SKM-1 (cell line): ENCODE measurements around the gene NPC1.
"Not testable (repeated sequence)": the region's sequence is repeated elsewhere in the genome, so short reads cannot be mapped to it uniquely, and the experiment has no call there.

Experiments
- DNase-seq: peaks from one replicate; lab custom pipeline; 2025; ENCODE audit not compliant: unreplicated experiment; lab: John Stamatoyannopoulos, UW

NPC1 gene

DNA sequence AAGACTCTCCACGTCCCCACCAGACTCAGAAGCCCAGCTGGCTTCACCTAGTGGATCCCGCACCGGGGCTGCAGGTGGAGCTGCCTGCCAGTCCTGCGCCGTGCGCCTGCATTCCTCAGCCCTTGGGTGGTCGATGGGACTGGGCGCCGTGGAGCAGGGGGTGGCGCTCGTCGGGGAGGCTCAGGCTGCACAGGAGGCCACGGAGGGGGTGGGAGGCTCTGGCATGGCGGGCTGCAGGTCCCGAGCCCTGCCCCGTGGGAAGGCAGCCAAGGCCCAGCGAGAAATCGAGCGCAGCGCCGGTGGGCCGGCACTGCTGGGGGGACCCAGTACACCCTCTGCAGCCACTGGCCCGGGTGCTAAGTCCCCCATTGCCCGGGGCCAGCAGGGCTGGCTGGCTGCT, 8.8 kb downstream of the NPC1 start:
- DNase-seq = not testable (repeated sequence)

DNA sequence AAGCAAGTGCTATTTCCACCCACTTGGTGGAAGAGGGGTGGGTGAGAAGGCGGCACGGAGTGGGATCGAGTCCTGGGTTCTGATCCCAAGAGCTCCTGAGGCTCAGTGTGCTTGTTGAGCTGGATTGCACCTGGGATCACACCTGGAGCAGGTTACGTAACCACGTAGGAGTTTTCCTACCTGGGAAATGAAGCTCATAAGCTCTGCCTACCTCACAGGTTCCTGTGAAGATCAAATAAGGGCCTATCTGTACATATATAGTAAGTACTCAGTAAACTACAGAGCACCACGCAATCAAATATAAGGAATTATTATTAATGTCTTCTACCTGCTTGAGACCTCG, 11.0 kb downstream of the NPC1 start:
- DNase-seq = no peak

DNA sequence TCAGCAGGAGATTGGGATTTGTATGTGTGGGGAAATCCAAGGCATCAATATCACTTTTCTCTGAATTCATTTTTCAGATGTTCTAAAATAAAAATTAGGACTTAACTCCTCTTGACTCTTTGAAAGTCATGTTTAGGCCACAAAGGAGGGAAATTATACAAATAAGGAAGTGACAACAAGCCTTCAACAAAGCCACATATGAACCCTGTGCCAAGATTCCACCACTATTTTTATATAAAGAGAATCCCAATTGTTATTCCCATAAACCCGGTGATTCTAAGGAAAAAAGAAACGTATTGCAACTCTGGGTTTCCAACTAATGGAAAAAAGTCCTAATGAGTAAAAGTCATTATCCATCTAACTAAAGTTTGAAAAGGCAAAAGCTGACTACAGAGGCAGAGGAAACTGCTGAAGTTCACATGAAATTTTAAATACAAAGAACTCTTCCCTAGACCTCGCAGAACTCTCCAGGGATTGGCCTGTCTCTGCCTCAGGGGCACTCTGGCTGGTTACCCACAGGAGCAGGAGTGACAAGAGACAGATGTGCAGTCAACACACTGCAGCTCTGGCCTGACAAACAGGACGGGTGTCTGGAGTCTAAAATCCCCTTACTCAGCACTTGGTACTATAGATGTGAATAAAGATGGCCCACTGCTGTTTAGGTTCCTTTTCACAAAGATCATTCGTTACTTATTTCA, 11.5 kb downstream of the NPC1 start:
- no peak for DNase-seq

DNA sequence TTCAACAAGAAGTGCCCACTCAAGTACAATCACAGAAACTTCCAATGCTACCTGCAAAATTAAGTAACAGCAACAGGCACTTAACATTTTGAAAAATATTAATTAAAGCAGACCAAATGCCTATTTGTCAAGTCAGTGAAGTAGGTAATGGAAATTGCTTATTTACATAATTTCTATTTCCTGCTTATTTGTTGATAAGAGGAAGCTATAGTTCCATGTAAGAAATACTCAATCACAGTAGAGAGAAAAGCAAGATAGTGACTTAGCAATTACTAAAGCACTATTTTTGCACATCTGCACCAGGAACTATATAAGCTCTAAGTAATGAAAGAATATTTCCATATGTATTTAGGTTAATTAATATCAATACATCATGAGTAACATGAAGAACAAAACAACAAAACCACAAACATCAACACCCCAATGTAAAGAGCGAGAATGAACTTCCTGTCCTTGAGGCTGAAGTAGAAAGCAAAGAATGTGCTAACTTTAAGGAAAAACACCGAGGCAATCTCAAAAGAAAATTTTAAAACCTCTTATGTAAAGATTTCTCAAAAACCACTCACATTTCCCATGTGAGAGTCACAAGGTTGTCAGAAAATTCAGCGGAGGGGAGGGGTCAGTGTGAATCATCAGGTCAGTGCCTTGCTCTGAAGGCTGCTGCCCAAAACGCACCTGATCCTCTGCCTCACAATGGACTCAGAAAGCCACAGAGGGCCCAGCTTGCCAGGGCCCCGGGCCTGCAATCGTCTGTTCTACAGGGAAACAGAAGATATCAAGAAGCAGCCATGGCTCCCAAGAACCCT, 12.5 kb downstream of the NPC1 start:
- no peak for DNase-seq

DNA sequence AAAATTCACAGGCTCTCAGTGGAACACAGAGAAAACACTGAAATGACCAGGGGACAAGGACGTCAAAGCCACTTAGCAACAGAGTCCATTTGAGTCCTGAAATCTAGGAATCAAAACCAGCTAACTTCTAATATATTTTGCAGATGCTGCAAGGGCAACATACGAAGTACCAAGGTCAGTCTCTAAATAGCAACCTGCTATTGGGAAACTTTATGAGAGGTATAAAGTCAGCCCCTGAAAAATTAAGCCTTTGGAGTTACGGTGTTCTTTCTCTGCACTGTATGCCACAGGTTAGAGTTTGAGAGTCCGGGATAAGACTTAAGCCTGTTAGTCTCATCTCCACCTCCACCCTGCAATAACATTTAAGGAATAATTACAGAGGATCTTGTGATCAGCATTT, 13.3 kb downstream of the NPC1 start:
- DNase-seq = no peak

DNA sequence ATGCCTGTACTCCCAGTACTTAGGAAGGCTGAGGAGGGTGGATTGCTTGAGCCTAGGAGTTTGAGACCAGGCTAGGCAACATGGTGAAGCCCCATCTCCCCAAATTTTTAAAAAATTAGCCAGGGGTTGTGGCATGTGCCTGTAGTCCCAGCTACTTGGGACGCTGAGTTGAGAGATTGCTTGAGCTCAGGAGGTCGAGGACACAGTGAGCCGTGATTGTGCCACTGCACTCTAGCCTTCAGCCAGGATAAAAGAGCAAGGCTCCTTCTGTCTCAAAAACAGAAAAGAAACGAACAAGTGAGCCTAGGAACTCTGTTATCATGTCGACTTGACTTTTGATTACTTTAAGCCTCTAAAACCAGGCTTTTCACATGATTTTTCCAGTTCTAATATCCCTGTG, 13.7 kb downstream of the NPC1 start:
- no peak for DNase-seq

DNA sequence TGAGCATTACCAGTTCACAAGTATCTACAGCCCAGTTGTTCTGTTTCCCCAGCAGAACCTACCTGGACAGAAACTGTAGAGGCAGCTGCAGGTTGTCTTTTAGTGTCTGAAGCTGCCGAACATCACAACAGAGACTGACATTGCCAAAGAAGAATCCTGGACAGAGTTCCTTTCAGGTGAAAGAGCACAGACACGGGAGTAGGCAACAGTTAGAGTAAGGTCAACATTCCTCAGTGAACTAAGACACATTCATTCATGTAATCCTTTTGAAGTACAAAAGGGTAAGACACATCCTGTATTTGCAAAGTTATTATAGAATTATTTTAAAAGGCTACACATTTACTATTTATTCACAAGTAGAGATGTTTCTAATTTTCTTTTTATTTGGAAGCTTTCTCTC, 14.3 kb downstream of the NPC1 start:
- DNase-seq = no peak

DNA sequence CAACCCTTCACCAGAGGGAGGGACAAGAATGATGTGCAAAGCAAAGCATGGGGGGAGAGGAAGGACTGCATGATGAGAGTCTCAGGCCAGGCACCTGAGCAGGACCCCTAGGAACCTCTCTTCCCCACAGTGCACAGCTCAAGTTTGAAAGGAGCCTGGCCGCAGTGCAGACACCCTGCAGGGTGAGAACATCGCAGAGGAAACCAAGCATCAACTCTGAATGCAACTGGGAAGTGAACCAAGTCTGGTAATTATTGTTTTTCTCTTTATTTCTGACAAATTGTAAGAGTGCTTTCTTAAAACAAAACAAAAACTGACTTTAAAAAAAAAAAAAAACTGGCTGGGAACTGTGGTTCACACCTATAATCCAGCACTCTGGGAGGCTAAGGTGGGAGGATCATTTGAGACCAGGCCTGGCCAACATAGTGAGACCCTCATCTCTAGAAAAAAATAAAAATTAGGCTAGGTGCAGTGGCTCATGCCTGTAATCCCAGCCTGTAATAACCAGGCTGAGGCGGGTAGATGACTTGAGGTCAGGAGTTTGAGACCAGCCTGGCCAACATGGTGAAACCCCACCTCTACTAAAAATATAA, 15.3 kb downstream of the NPC1 start:
- no peak for DNase-seq

DNA sequence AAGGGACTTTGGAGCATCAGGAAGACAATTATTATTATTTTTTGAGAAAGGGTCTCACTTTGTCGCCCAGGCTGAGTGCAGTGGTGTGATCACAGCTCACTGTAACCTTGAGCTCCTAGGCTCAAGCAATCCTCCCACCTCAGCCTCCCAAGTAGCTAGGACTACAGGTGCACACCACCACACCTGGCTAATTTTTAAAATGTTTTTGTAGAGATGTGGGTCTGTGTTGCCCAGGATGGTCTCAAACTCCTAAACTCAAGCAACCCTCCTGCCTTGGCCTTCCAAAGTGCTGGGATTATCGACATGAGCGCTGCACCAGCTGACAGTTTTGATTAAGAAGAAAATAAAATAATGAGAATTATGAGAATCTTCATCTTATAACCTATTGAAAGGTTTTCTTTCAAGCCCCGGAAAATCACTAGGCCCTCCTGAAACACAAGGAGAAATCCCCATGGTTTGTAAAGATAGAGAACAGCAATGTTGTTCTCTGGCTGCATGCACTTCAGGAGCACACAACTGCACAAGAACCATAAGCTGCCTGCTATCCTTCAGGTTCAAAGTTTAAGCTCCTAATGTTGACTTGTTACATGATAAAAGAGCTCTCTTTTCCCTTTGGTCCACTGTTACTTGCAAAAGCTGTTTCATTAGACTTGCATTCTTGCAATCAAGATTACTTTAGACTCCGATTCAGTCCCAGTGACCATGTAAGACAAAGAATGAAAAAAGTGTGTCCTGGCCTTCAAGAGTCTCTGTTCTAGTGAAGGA, 16.8 kb downstream of the NPC1 start:
- no peak for DNase-seq

DNA sequence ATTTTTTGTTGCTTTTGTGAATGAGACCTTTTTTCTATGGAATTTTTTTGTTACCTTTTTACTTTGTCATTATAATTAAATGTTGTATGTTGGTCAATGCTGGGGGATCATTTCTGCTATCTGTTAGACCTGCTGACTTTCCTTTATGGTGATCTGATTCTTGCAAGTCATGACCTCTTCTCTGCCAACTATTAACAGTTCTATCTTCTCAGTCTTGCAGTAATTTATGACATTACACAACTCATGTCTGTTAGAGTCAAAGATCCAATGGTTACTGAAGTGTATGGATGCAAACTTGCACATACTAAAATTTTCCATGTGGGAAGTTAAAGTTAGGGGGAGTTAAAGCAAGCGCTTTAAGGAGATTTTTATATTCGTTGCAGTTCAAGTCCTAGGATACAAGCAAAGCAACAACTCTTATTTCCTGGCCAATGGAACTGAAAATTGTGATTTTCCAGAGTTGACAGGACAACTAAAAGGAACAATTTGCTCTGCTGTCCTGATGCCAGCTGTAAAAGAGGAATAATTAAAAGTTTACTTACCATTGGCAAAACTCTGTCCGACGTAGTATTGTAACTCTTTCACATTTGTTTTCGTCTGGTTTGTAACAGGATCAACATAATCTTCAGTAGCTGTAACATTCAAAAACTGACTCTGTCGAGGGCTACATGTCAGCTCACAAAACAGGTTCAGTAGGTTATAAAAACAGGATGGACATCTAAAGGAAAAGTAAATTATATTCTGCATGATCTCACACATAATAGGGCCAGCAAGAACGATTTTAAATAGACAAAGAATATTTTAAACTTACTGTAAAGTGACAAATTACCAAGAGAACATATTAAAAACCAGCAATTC, 17.8 kb downstream of the NPC1 start:
- no peak for DNase-seq

DNA sequence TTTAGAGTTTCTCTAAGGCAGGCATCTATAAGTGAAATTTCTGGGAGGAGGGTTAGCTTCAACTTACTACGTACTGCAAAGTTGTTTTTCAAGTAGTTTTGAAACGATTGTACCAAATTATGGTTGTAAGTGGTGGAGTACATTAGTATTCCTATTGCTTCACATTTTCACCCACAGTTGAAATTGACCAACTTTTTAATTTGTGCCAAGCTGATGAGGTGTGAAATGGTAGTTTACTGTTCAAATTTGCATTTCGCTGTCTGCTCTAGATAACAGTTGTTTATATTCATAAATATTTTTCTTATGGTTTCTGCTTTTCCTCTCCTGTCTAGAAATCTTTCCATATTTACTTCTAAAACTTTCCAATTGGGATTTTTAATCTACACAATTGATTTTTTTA, 18.6 kb downstream of the NPC1 start:
- no peak for DNase-seq

DNA sequence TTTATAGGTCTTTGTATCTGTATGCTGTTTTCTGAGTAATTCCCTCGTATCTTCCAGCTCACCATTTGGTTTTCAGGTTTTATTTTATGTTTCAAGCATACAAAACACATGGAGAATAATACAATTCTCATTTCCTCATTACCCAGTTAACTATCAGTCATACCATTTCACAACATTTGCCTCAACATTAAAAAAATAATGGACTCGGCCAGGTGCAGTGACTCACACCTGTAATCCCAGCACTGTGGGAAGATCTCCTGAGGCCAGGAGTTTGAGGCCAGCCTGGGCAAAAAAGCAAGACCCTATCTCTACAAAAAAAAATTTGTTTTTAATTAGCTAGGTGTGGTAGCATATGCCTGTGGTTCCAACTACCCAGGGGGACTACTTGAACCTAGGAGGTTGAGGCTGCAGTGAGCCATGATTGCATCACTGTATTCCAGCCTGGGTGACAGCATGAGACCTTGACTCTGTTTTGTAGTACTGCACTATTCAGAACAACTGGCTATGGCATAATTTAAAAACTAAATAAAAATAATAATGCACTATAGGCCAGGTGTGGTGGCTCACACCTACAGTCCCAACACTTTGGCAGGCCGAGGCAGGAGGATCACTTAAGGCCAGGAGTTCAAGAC, 20.3 kb downstream of the NPC1 start:
- DNase-seq = no peak

DNA sequence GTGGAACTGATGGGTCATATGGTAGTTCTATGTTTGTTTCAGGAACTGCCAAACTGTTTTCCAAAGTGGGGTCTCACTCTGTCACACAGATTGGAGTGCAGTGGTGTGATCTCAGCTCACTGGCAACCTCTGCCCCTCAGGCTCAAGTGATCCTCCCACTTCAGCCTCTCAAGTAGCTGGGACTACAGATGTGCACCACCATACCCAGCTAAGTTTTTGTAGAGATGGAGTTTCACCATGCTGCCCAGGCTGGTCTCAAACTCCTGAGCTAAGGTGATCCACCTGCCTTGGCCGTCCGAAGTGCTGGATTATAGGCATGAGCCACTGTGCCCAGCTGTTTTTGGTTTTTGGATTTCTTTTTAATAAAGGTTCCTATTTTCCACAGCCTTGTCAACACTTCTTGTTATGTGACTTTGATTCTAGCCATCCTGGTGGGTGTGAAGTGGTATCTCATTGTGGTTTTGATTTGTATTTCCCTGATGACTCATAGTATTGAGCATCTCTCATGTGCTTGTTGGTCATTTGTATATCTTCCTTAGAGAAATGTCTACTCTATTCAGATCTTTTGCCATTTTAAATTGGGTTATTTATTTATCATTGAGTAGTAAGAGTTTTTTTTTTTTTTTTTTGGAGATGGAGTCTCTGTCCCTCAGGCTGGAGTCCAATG, 22.8 kb downstream of the NPC1 start:
- no peak for DNase-seq

DNA sequence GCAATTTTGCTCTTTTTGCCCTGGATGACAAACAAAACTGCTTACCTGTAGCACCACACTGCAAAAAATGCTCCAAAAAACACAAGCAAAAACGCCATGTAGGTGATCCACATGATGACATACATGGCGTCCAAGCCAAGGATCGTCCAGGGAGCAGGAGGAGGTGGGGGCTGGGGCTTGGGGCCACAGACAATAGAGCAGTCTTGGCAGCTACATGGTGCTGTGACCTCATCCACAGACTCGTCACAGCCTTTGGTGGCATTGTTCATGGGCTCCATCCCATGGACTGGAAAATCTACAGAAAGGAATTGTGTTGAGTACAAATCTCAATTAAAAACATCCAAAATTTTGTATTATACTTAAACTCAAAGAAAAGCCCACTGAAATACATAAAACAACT, 26.1 kb downstream of the NPC1 start:
- DNase-seq = no peak

DNA sequence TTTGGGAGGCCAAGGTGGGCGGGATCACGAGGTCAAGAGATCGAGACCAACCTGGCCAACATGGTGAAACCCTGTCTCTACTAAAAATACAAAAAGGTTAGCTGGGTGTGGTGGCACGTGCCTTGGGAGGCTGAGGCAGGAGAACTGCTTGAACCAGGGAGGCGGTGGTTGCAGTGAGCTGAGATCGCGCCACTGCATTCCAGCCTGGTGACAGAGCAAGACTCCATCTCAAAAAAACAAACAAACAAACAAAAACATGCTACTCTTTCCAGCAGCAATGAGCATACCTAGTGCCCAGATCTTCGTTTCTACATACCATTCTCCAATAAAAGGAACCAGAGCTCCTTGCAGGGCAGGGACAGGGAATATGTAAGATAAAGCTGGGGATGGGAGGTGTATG, 28.8 kb downstream of the NPC1 start:
- DNase-seq = not testable (repeated sequence)

DNA sequence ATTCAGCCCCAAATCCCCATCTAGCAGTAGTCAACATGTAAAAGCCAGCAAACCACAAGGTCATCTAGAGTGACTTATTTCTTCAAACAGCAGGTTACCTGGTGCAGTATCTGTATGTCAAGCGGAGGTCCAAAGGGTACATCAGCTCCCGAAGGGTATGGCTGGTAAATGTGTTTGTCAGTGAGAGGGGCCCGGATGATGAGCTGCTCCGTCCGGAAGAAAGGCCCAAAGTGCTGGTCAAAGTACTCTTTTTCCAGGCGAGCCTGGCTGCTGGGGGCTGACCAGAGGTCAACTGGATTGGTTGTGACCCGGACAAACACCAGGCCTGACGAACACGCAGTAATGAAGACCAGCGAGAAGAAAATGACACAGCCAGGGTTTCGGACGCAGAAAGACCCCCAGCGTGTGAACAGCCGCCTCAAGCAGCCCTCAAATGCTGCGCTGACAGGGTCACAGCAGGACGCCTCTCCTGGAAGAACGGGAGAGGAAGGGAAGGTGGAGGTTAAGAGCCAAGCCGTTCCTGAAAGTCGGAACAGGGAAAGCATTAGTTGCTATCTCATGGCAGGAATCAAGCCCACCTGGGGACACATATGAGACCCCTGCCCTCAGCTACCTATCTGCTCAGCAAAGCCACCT, 30.0 kb downstream of the NPC1 start:
- no peak for DNase-seq

DNA sequence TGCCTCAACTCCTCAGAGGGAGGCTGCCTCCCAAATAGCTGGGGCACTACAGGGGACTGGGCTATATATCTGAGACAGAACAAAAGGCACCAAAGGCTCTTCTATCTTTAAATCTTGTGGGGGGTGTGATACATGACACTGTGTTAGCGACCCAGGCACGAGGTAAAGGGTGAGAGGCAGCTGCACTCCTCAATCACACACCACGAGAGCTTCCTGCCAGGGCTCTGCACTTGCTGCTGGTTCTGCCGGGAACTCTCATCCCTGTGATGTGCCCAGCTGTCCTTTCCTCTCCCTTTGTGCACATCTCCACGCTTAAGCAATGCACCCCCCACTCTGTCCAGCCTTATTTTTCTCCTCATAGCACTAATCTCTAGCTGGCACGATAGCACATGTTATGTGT, 32.4 kb downstream of the NPC1 start:
- DNase-seq = no peak

DNA sequence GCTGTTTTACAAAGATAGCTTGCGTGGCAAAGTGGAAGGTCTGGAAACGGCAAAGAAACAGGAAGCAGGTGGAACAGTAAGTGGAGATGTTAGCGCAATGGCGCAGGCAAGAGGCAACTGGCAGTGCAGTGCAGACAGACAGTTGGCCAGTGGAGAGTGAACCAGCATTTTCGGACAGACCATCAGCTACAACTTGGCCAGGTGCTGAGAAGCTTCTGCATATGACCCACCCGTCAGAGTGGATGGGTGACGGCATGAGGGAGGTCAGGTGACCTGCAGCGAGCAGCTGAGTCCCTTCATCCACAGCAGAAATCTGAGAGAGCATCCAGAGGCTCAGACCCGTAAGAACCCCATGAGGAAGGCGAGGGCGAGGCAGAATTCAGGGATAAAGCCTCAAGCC, 33.8 kb downstream of the NPC1 start:
- no peak for DNase-seq

DNA sequence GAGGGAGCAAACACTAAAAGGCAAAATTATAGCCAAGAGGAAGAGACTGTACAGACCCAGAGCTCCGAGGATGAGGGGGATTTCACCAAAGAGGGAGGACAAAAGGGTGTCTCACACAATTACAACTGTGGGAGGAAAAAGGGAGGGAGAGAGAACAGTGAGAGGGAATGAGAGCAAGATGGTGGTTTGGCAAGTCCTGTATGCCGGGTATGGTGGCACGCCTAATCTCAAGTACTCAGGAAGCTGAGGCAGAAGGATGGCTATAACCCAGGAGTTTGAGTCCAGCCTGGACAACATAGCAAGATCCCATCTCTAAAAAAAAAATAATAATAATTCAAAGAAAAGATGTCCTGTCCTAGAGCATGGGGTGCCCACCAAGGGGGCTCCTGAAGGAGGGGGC, 34.3 kb downstream of the NPC1 start:
- DNase-seq = no peak
